ENCODE results near the gene PLEKHM3.

DNA sequence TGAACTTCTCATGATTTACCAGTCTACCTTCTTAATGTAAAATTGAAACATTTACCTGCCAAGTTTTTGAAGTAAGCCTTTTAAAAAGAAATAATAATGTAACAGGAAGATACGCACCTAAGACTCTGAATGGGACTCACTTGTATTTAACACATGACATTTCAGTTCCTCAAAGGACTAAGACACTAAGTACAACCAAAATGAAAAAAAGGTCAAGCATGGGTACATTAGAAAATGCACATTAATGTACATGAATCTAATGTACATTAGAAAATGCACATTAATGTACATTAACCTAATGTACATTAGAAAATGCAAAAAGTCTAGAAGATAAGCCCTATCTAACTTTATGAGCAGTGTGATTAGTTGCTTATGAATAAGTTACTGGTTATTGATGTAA is 186.3 kb downstream of the PLEKHM3 start:
- TF ChIP-seq, protein P1, sequence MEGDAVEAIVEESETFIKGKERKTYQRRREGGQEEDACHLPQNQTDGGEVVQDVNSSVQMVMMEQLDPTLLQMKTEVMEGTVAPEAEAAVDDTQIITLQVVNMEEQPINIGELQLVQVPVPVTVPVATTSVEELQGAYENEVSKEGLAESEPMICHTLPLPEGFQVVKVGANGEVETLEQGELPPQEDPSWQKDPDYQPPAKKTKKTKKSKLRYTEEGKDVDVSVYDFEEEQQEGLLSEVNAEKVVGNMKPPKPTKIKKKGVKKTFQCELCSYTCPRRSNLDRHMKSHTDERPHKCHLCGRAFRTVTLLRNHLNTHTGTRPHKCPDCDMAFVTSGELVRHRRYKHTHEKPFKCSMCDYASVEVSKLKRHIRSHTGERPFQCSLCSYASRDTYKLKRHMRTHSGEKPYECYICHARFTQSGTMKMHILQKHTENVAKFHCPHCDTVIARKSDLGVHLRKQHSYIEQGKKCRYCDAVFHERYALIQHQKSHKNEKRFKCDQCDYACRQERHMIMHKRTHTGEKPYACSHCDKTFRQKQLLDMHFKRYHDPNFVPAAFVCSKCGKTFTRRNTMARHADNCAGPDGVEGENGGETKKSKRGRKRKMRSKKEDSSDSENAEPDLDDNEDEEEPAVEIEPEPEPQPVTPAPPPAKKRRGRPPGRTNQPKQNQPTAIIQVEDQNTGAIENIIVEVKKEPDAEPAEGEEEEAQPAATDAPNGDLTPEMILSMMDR (IDR thresholded peaks at IDR 0.05; ENCODE audit: low read depth, low read length) = no peak
- no peak for TF ChIP-seq POLR2A (IDR thresholded peaks at IDR 0.05; ENCODE audit: extremely low read depth, insufficient read length)
- TF ChIP-seq, protein P2, sequence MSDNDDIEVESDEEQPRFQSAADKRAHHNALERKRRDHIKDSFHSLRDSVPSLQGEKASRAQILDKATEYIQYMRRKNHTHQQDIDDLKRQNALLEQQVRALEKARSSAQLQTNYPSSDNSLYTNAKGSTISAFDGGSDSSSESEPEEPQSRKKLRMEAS (IDR thresholded peaks at IDR 0.05; ENCODE audit: low read depth, low read length) = no peak
